Neuron (in vitro differentiated cells): ENCODE results near the gene ERC1.
"Not testable (repeated sequence)": the region's sequence is repeated elsewhere in the genome, so short reads cannot be mapped to it uniquely, and the experiment has no call there.

ENCODE experiments used
- H2AFZ ChIP-seq: one replicate; pipeline ENCODE4 v1.6.1; 2013; ENCODE audit warnings: low read depth, mild to moderate bottlenecking, inconsistent platforms, low read length, moderate library complexity
- H3K27me3 ChIP-seq: one replicate; pipeline ENCODE4 v1.6.1; 2013; ENCODE audit warnings: low read length; ENCODE audit not compliant: insufficient read depth
- H3K36me3 ChIP-seq: one replicate; pipeline ENCODE4 v1.6.1; 2013; ENCODE audit warnings: low read length; ENCODE audit not compliant: insufficient read depth
- H3K4me1 ChIP-seq: one replicate; pipeline ENCODE4 v1.6.1; 2013; ENCODE audit warnings: low read length; ENCODE audit not compliant: insufficient read depth
- H3K4me3 ChIP-seq: 2 replicates; pipeline ENCODE4 v1.5.1; 2013; ENCODE audit warnings: mild to moderate bottlenecking, low read length, moderate library complexity
- H3K9me3 ChIP-seq: one replicate; pipeline ENCODE4 v1.6.1; 2013; ENCODE audit warnings: low read length

Gene ERC1

GRCh38 chr12:1355396-1355795 is 364.4 kb downstream of the ERC1 start:
- no peaks in the 10 kb centered on the region for H3K27me3 ChIP-seq
- no peak overlapping the region for H3K4me3 ChIP-seq
- H3K4me1 ChIP-seq, result peaks cover 8% of the 10 kb centered on the region
- no peak overlapping the region for H2AFZ ChIP-seq
- no peaks in the 10 kb centered on the region for H3K9me3 ChIP-seq
- H3K36me3 ChIP-seq, result no peaks in the 10 kb centered on the region

DNA sequence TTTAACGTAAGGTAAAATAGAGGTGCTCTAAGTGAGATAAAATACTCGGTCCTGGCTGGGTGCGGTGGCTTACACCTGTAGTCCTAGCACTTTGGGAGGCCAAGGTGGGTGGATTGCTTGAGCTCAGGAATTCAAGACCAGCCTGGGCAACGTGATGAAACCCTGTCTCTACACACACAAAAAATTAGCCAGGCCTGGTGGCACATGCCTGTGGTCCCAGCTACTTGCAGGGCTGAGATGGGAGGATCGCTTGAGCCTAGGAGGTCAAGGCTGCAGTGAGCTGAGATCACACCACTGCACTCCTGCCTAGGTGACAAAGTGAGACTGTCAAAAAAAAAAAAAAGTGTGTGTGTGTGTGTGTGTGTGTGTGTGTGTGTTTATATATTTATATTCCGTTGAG is 364.8 kb downstream of the ERC1 start:
- not testable (repeated sequence) for H3K36me3 ChIP-seq, H3K9me3 ChIP-seq, H3K4me1 ChIP-seq, H3K27me3 ChIP-seq, H2AFZ ChIP-seq, H3K4me3 ChIP-seq

- Histone ChIP-seq H3K4me3 (no peak overlapping the region), H2AFZ (no peak overlapping the region), H3K9me3 (no peaks in the 10 kb centered on the region), H3K4me1 (peaks cover 5% of the 10 kb centered on the region), H3K27me3 (no peaks in the 10 kb centered on the region), H3K36me3 (no peaks in the 10 kb centered on the region)
Observed at GRCh38 chr12:1356285-1356684, 365.3 kb downstream of the ERC1 start.

DNA sequence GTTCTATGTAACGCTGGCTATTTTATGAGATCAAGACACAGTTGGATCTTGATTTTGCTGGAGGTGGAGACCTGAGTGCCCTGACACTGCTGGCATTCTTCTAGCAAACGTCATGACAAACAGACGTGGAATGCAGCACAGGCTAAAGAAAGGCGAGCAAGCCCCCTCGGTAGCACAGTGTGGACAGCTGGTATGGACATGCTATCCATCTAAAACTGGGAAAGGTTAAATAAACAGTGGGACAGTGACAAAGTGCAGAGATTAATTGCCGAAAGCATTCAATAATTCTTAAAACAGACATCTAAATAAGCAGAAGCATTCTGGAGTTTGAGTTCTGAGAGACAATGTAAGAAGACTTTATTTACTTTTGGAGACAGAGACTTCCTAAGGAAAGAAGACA is 366.1 kb downstream of the ERC1 start:
- Histone ChIP-seq H3K9me3 (no peaks in the 10 kb centered on the region), H3K4me3 (no peak overlapping the region), H3K27me3 (no peaks in the 10 kb centered on the region), H3K36me3 (no peaks in the 10 kb centered on the region), H2AFZ (no peak overlapping the region), H3K4me1 (peaks cover 5% of the 10 kb centered on the region)

GRCh38 chr12:1357711-1358110 is 366.7 kb downstream of the ERC1 start:
- H3K9me3 ChIP-seq, result no peaks in the 10 kb centered on the region
- no peaks in the 10 kb centered on the region for H3K27me3 ChIP-seq
- H3K4me3 ChIP-seq, result no peak overlapping the region
- no peaks in the 10 kb centered on the region for H3K36me3 ChIP-seq
- peaks cover 5% of the 10 kb centered on the region for H3K4me1 ChIP-seq
- no peak overlapping the region for H2AFZ ChIP-seq

- Histone ChIP-seq H2AFZ (no peak overlapping the region), H3K9me3 (no peaks in the 10 kb centered on the region), H3K4me3 (no peak overlapping the region)
Observed at GRCh38 chr12:1360441-1361210, 369.6 kb downstream of the ERC1 start.

DNA sequence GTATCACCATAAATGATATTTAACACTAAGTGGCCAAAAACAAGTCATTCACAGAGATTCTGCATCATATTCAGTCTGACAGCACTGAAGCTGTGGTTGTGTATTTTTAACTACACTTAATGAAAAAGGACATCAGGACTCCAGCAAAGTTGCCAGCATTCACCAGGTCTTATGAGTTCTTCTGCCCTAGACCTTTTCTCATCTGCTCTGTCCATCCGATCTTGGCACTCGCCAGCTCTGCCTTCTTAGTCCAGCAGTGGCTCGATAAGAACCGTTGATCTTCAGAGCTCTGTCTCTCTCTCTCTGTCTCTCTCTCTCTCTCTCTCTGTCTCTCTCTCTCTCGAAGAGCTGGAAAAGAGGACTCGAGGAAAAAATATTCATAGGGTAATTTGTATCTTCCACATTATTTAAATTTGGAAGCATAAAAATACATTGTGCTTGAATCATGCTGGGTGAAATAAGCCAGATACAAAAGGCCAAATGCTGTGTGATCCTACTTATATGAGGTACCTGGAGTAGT is 371.2 kb downstream of the ERC1 start:
- no peaks in the 10 kb centered on the region for H3K9me3 ChIP-seq
- peaks cover 12% of the 10 kb centered on the region for H3K4me1 ChIP-seq
- no peaks in the 10 kb centered on the region for H3K36me3 ChIP-seq
- H2AFZ ChIP-seq, result no peak overlapping the region
- H3K27me3 ChIP-seq, result no peaks in the 10 kb centered on the region
- H3K4me3 ChIP-seq, result no peak overlapping the region

More at GRCh38 chr12:1360441-1361210, 369.6 kb downstream of the ERC1 start:
- Histone ChIP-seq H3K27me3 (no peaks in the 10 kb centered on the region), H3K36me3 (no peaks in the 10 kb centered on the region), H3K4me1 (peaks cover 9% of the 10 kb centered on the region)

GRCh38 chr12:1365703-1366102 is 374.7 kb downstream of the ERC1 start:
- Histone ChIP-seq H3K36me3 (no peaks in the 10 kb centered on the region), H3K9me3 (no peaks in the 10 kb centered on the region), H3K4me3 (no peak overlapping the region), H3K27me3 (no peaks in the 10 kb centered on the region), H2AFZ (no peak overlapping the region), H3K4me1 (peaks cover 37% of the 10 kb centered on the region)

GRCh38 chr12:1367331-1368291 is 376.6 kb downstream of the ERC1 start:
- Histone ChIP-seq H3K27me3 (no peaks in the 10 kb centered on the region), H3K4me1 (peaks cover 37% of the 10 kb centered on the region), H3K9me3 (no peaks in the 10 kb centered on the region), H3K4me3 (peak overlapping the region; percentile 14), H3K36me3 (no peaks in the 10 kb centered on the region), H2AFZ (peak overlapping the region; percentile 32)

GRCh38 chr12:1369460-1369859 is 378.4 kb downstream of the ERC1 start:
- Histone ChIP-seq H3K27me3 (no peaks in the 10 kb centered on the region), H3K9me3 (no peaks in the 10 kb centered on the region), H3K4me1 (peaks cover 33% of the 10 kb centered on the region), H3K4me3 (no peak overlapping the region), H2AFZ (no peak overlapping the region), H3K36me3 (no peaks in the 10 kb centered on the region)

DNA sequence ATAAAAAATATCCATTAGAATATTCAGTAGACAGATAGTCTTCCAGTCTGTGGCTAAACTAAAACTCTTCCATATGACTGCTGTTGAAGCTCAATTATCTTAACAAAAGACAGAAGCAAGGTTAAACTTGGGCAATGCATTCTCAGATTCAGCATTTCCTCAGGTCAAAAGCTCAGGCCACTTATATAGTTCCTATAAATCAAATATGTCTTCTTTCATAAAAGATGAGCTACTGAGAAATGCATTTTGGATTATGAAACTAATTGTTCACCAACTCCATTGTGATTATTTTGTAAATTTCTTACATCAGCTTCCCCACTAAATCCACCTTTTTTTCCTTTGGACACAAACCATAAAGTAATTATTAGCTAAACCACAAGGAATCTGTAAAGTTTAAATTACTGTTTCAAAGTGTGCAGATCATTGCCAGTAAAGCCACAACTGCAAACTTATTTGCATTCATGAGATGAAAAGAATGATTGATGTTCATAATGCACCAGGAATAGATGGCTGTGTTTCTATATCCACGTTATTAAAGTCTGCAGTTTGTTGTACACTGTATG is 379.0 kb downstream of the ERC1 start:
- Histone ChIP-seq H3K36me3 (no peaks in the 10 kb centered on the region), H3K27me3 (no peaks in the 10 kb centered on the region), H3K9me3 (peaks cover 2% of the 10 kb centered on the region), H3K4me1 (peaks cover 33% of the 10 kb centered on the region), H2AFZ (no peak overlapping the region), H3K4me3 (no peak overlapping the region)

DNA sequence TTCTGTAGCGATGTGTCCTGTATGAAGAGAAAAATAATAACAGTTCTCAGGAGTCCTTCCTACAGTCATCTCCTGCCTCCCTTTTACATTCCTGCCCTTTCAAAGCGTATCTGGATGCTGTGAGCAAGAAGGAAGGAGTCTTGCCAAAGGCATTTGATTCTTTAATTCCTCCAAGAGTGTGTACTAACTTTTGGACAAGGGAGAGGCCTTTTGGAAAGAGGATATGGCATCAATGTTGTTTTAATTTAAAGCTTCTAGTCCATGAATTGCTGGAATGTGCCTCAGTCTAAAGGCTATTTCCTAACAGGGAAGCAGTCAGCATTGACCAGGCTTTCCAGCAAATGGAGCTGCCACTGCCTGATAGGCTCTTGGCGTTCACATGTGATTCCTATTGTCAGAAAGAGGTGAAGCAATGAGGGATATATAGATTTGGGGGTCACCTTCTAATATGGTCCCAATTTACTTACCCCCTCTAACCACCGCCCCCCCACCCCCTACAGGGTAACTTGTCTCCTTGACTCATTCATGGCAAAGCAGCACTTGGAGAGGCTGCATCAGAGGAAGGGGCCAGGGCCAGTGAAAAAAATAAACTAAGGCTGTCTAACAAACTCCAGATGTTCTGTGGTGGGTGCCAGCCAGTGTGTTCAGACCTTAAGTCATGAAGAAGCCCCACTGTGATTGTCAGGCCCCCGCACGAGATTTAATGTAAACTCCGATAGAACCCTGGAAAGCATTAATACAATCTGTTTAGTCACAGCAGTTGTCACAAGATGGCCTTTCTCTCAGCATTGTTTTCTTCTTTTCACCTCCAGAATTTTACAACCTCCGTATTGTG is 383.1 kb downstream of the ERC1 start:
- peaks cover 13% of the 10 kb centered on the region for H3K4me1 ChIP-seq
- H2AFZ ChIP-seq, result no peak overlapping the region
- no peaks in the 10 kb centered on the region for H3K36me3 ChIP-seq
- H3K27me3 ChIP-seq, result no peaks in the 10 kb centered on the region
- H3K4me3 ChIP-seq, result no peak overlapping the region
- H3K9me3 ChIP-seq, result peaks cover 3% of the 10 kb centered on the region
